Embryonic facial prominence (tissue), 1 donor: ENCODE results near the gene HTR4.

Experiments
- DNase-seq: peaks from one replicate; pipeline ENCODE4 v3.0.0-alpha.2; 2016; ENCODE audit errors: extremely low spot score

Gene HTR4

GRCh38 chr5:148607406-148607805 is 46.9 kb downstream of the HTR4 start:
- DNase-seq, result no peak

- no peak for DNase-seq
Measured at GRCh38 chr5:148606296-148606695, 48.0 kb downstream of the HTR4 start.

- DNase-seq, result no peak
Measured at GRCh38 chr5:148599187-148599586, 55.1 kb downstream of the HTR4 start.

GRCh38 chr5:148595697-148596096 is 58.6 kb downstream of the HTR4 start:
- DNase-seq, result no peak

- no peak for DNase-seq
Measured at GRCh38 chr5:148586796-148587195, 67.5 kb downstream of the HTR4 start.

GRCh38 chr5:148585988-148586387 is 68.3 kb downstream of the HTR4 start:
- no peak for DNase-seq

DNA sequence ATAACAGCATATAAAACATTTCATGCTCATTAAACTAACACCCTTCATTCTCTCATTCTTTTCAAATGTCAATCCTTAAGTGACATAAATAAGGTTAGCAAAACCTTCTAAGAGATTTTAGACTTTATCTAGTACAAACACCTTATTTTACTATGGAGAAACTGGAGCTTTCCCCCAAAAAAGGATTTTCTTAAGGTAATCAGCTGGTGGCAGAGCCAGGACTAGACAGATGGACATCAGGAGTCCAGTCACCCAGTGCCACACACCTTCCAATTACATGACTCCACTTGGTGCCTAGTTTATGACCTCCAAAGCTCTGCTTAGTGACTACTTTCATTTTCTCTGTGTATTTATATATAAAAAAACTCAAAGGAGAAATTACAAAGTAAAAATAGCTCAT is 70.2 kb downstream of the HTR4 start:
- no peak for DNase-seq

DNA sequence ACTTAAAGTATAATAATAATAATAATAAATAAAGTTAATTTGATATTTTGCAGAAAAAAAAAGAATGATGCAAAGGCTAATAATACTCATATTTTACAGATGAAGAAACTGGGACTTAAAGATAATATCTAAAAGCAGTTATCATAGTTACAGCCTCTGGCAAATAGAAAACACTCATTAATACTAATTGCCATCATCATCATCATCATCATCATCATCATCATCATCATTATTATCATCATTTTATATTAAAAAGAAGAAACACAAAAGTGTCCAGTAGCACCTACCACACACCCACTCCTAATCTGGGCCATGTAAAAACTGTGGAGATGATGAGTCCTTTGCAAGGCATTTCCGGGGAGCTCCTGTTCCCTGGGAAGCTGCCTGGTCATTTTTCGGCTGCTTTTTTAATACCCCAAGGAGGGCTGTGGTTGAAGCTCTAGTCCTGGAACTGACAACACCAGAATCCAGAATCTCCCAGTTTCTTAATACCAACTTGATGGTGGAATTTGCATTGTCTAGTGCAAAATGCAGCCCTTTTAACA is 70.8 kb downstream of the HTR4 start:
- no peak for DNase-seq

- DNase-seq, result no peak
Measured at GRCh38 chr5:148574167-148574566, 80.2 kb downstream of the HTR4 start.

- no peak for DNase-seq
Measured at GRCh38 chr5:148573374-148573773, 81.0 kb downstream of the HTR4 start.

GRCh38 chr5:148569948-148570347 is 84.4 kb downstream of the HTR4 start:
- DNase-seq, result no peak

- no peak for DNase-seq
Measured at GRCh38 chr5:148565148-148565547, 89.2 kb downstream of the HTR4 start.

GRCh38 chr5:148563021-148563420 is 91.3 kb downstream of the HTR4 start:
- DNase-seq, result no peak

- no peak for DNase-seq
Measured at GRCh38 chr5:148561801-148562311, 92.5 kb downstream of the HTR4 start.

DNA sequence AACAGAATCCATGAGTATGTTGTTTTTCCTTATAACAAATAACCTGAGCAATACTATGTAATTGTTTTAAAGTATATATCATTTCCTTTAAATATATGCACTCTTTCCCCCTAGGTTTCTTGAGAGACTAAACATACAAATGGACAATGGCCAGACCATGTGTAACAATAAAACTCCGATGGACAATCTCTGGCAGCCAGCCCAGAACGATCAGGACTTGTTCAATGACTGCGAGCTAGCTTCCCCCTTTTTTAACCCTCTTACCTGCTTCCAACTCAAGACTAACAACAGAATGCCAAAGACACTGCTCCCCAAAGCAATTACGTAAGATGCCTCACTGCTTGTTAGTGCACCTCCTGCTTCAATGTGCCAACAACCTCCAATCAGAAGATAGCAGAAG is 94.9 kb downstream of the HTR4 start:
- DNase-seq, result no peak

- DNase-seq, result no peak
Measured at GRCh38 chr5:148558892-148559291, 95.4 kb downstream of the HTR4 start.

- no peak for DNase-seq
Measured at GRCh38 chr5:148556835-148557234, 97.5 kb downstream of the HTR4 start.

DNA sequence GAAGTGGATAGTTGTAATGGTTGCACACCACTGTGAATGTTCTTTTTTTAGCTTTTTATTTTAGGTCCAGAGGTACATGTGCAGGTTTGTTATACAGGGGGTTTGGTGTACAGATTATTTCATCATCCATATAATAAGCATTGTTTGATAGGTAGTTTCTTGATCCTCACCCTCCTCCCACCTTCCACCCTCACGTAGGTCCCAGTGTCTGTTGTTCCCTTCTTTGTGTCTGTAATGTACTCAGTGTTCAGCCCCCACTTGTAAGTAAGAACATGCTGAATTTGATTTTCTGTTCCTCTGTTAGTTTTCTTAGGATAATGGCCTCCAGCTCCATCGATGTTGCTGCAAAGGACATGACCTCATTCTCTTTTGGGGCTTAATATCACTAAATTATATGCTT is 99.7 kb downstream of the HTR4 start:
- DNase-seq, result no peak

DNA sequence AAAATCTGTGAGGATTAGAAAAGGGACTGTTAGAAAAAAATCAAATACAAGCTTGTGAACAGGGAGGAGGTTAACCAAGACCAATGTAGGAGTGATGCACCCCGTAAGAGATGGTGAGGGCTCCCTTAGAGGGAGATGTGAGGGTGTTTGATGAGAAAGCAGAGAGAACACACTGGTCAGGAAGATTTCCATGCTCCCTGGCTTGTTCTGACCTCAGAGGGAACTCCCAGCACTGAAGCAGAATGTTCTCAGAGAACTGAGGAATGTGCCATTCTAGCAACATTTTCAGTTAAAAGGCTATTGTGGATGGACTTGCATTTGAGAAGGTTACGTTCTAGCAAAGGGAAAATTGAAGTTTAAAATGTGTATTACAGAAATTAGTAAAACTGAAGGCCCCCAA is 110.6 kb downstream of the HTR4 start:
- no peak for DNase-seq

- no peak for DNase-seq
Measured at GRCh38 chr5:148542812-148543211, 111.5 kb downstream of the HTR4 start.

DNA sequence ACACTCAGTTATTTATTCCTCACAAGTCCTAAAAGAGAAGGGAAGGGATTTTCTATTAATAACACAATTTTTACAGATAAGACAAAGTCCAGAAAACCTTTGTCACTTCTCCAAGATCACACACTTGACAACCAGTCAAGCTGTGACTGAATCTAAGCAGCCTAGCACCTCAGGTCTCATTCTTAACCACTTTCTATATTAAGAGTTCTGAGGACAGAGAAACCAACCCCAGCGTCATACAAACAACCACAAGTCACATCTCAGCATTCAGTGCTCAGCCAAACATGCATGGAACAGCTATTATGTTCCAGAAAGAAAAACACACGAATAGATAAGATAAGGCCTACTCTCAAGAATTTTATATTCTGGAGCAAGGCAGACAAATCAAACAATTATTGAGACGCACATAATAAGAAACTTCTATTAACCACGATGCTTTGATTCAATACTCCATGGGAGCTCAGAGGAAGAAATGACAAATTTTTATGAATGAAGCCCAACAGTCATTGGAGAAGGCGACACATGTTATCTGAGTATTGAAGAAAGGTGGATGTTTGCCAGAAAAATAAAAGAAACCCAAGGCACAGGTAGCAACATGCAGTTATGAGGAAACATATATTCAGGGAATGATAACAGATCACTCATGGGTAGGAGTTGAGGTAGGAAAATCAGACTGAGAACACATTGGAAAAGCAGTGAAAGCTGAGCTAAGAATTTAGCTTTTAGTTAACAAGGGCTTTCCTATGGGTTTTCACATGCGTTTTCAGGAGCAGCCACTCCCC is 113.1 kb downstream of the HTR4 start:
- DNase-seq, result no peak

GRCh38 chr5:148540647-148541046 is 113.7 kb downstream of the HTR4 start:
- DNase-seq, result no peak

DNA sequence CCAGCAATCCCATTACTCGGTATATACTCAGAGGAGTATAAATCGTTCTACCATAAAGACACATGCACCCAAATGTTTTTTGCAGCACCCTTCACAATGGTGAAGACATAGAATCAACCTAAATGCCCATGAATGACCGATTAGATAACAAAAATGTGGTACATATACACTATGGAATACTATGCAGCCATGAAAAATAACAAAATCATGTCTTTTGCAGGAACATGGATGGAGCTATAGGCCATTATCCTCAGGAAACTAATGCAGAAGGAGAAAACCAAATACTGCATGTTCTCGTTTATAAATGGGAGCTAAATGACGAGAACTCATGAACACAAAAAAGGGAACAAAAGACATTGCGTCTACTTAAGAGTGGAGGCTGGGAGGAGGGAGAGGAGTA is 114.5 kb downstream of the HTR4 start:
- DNase-seq, result no peak

DNA sequence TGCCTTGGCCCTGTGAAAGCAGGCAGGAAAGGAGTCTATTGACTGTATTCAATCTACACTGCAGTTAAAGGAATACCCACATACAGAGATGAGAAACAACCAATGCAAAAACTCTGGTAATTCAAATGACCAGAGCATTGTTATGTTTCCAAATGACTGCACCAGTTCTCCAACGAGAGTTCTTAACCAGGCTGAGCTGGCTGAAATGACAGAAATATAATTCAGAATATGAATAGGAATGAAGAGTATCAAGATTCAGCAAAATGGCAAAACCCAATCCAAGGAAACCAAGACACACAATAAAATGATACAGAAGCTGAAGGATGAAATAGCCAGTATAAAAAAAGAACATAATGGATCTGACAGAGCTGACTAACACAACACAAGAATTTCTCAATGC is 119.1 kb downstream of the HTR4 start:
- DNase-seq, result no peak
